H1 (cell line): ENCODE measurements around the gene TCAIM. TPM values are rescaled to one million over a fixed set of nuclear protein-coding genes. Genes with fewer than 3 reads are reported as not detected.

Experiments used
- CTCF ChIA-PET: fragments of 300-600 bp; sonication (Branson Sonifier 250); formaldehyde crosslinking; loops from one replicate; lab custom pipeline; 2021; ENCODE audit not compliant: partially characterized antibody; lab: Charles Lee
- POLR2A ChIA-PET: fragments of 300-600 bp; sonication (Branson Sonifier 250); formaldehyde crosslinking; loops from one replicate; lab custom pipeline; 2021; ENCODE audit warnings: inconsistent platforms; ENCODE audit not compliant: partially characterized antibody; lab: Charles Lee
- DNase-seq, 2 experiments: peaks; one replicate each; pipeline versions ENCODE4 v3.0.0 to v3.0.0-alpha.2; 2010 to 2022; ENCODE audit warnings: low spot score in 2 of 2, low read depth in 1 of 2, mixed read lengths in 1 of 2
- FAIRE-seq: peaks from 2 replicates; lab custom pipeline; 2011; peaks lifted over from hg19 to GRCh38; lab: Jason Lieb, UNC
- H2AFZ ChIP-seq: 2 replicates; pipeline ENCODE4 v1.8.1; 2012; ENCODE audit warnings: low read length, inconsistent platforms
- H2AK5ac ChIP-seq: 2 replicates; pipeline ENCODE4 v1.6.1; 2013; ENCODE audit warnings: low read depth, low read length
- H2BK120ac ChIP-seq: replicated peaks from 2 replicates; pipeline ENCODE3; 2013; ENCODE audit warnings: low read depth, low read length, inconsistent platforms
- H2BK12ac ChIP-seq: 2 replicates; pipeline ENCODE4 v1.6.1; 2013; ENCODE audit warnings: low read depth, low read length
- H2BK15ac ChIP-seq: 2 replicates; pipeline ENCODE4 v1.6.1; 2013; ENCODE audit warnings: low read length
- H2BK20ac ChIP-seq: 2 replicates; pipeline ENCODE4 v1.6.1; 2013; ENCODE audit warnings: low read length
- H2BK5ac ChIP-seq: 2 replicates; pipeline ENCODE4 v1.6.1; 2013; ENCODE audit warnings: low read depth, low read length
- H3K14ac ChIP-seq: 2 replicates; pipeline ENCODE4 v1.6.1; 2013; ENCODE audit warnings: inconsistent platforms; ENCODE audit not compliant: insufficient read length
- H3K18ac ChIP-seq: 2 replicates; pipeline ENCODE4 v1.6.1; 2013; ENCODE audit warnings: low read length; ENCODE audit errors: extremely low read depth
- H3K23ac ChIP-seq: 2 replicates; pipeline ENCODE4 v1.6.1; 2013; ENCODE audit warnings: inconsistent platforms; ENCODE audit not compliant: insufficient read length
- H3K23me2 ChIP-seq: 2 replicates; pipeline ENCODE4 v1.6.1; 2013; ENCODE audit warnings: low read depth, low read length
- H3K27ac ChIP-seq: 2 replicates; pipeline ENCODE4 v1.6.1; 2011; ENCODE audit warnings: low read depth, low read length, inconsistent platforms
- H3K27me3 ChIP-seq, 4 experiments: replicated peaks in 1 of 4; 1 replicate in 1 of 4; 2 replicates in 3 of 4; pipeline versions ENCODE4 v1.6.1 to v1.8.1; 2011 to 2013; ENCODE audit warnings: low read length in 3 of 4, mild to moderate bottlenecking in 3 of 4, inconsistent platforms in 2 of 4, mixed read lengths in 2 of 4, moderate library complexity in 1 of 4; ENCODE audit not compliant: control insufficient read depth in 3 of 4, insufficient read depth in 3 of 4; ENCODE audit errors: extremely low read depth in 1 of 4
- H3K36me3 ChIP-seq, 4 experiments: 2 replicates each; pipeline versions ENCODE4 v1.6.1 to v1.8.1; 2011 to 2013; ENCODE audit warnings: mild to moderate bottlenecking in 4 of 4, low read length in 3 of 4, moderate library complexity in 2 of 4, control low read depth in 1 of 4, inconsistent platforms in 1 of 4; ENCODE audit not compliant: insufficient read depth in 4 of 4, control insufficient read depth in 2 of 4
- H3K4ac ChIP-seq: replicated peaks from 2 replicates; pipeline ENCODE3; 2013; ENCODE audit warnings: low read length, low read depth, mixed read lengths, inconsistent platforms; ENCODE audit not compliant: insufficient read length
- H3K4me1 ChIP-seq, 4 experiments: replicated peaks in 1 of 4; 1 replicate in 1 of 4; 2 replicates in 3 of 4; pipeline versions ENCODE4 v1.6.1 to v1.8.1; 2011 to 2013; ENCODE audit warnings: low read length in 3 of 4, inconsistent platforms in 2 of 4, mixed read lengths in 1 of 4; ENCODE audit not compliant: insufficient read depth in 4 of 4, control insufficient read depth in 3 of 4
- H3K4me2 ChIP-seq, 2 experiments: 2 replicates each; pipeline versions ENCODE4 v1.6.1 to v1.8.1; 2011 to 2013; ENCODE audit warnings: low read depth in 2 of 2, low read length in 2 of 2, control low read depth in 1 of 2, inconsistent platforms in 1 of 2, mild to moderate bottlenecking in 1 of 2; ENCODE audit not compliant: insufficient read depth in 1 of 2
- H3K4me3 ChIP-seq, 4 experiments: fragments of 200-600, 300-600 bp in 1 of 4; sonication (generic), shearing (Covaris generic), sonication (Bioruptor Twin) in 1 of 4; 2 replicates each; pipeline versions ENCODE4 v1.5.1 to v1.8.1; 2011 to 2016; ENCODE audit warnings: low read length in 4 of 4, low read depth in 3 of 4, control low read depth in 2 of 4, inconsistent platforms in 2 of 4, mild to moderate bottlenecking in 2 of 4, mixed read lengths in 1 of 4, moderate library complexity in 1 of 4; ENCODE audit not compliant: insufficient read depth in 2 of 4; ENCODE audit errors: extremely low read depth in 1 of 4
- H3K56ac ChIP-seq: replicated peaks from 2 replicates; pipeline ENCODE3; 2013; ENCODE audit warnings: low read depth, mild to moderate bottlenecking, mixed read lengths, low read length, inconsistent platforms; ENCODE audit not compliant: insufficient read length
- H3K79me1 ChIP-seq: 2 replicates; pipeline ENCODE4 v1.6.1; 2013; ENCODE audit warnings: low read depth, low read length, control low read depth
- H3K79me2 ChIP-seq, 2 experiments: 2 replicates each; pipeline versions ENCODE4 v1.6.1 to v1.8.1; 2012 to 2013; ENCODE audit warnings: low read length in 2 of 2, mild to moderate bottlenecking in 2 of 2, inconsistent platforms in 1 of 2; ENCODE audit not compliant: insufficient read depth in 2 of 2, control insufficient read depth in 1 of 2
- H3K9ac ChIP-seq, 4 experiments: replicated peaks in 1 of 4; 1 replicate in 1 of 4; 2 replicates in 3 of 4; pipeline versions ENCODE4 v1.6.1 to v1.8.1; 2011 to 2013; ENCODE audit warnings: low read depth in 3 of 4, low read length in 3 of 4, control low read depth in 2 of 4, mild to moderate bottlenecking in 2 of 4, moderate library complexity in 2 of 4, inconsistent platforms in 1 of 4; ENCODE audit errors: extremely low read depth in 1 of 4
- H3K9me3 ChIP-seq, 2 experiments: 2 replicates each; pipeline versions ENCODE4 v1.6.1 to v1.8.1; 2012 to 2013; ENCODE audit warnings: mild to moderate bottlenecking in 2 of 2, moderate library complexity in 2 of 2, control low read depth in 1 of 2, inconsistent platforms in 1 of 2, low read depth in 1 of 2, low read length in 1 of 2, mixed read lengths in 1 of 2; ENCODE audit not compliant: insufficient read depth in 2 of 2
- H4K20me1 ChIP-seq, 2 experiments: replicated peaks in 1 of 2; 2 replicates each; pipeline versions ENCODE3 to v1.8.1; 2011 to 2013; ENCODE audit warnings: inconsistent platforms in 2 of 2, low read length in 2 of 2, mild to moderate bottlenecking in 1 of 2; ENCODE audit not compliant: insufficient read depth in 2 of 2, control insufficient read depth in 1 of 2
- H4K5ac ChIP-seq: 2 replicates; pipeline ENCODE4 v1.6.1; 2013; ENCODE audit warnings: low read length, low read depth, mixed read lengths, inconsistent platforms; ENCODE audit not compliant: insufficient read length
- H4K8ac ChIP-seq: 2 replicates; pipeline ENCODE4 v1.8.0; 2013; ENCODE audit warnings: mild to moderate bottlenecking, moderate library complexity, low read length, inconsistent platforms; ENCODE audit not compliant: insufficient read depth; ENCODE audit errors: extremely low read depth
- H4K91ac ChIP-seq: replicated peaks from 2 replicates; pipeline ENCODE3; 2013; ENCODE audit warnings: low read length, mixed read lengths, inconsistent platforms; ENCODE audit not compliant: insufficient read length
- CTBP2 ChIP-seq: IDR thresholded peaks from 2 replicates; pipeline ENCODE4 v1.7.0; 2011; ENCODE audit warnings: borderline replicate concordance, mild to moderate bottlenecking, moderate library complexity, mixed read lengths, low read length; ENCODE audit not compliant: insufficient read depth, insufficient read length
- EZH2 ChIP-seq: fragments of 200-600 bp; sonication (generic); IDR thresholded peaks from 2 replicates; pipeline ENCODE4 v1.7.1; 2012; ENCODE audit warnings: low read depth, mild to moderate bottlenecking, moderate library complexity, low read length, inconsistent platforms; ENCODE audit not compliant: severe bottlenecking
- KDM1A ChIP-seq: fragments of 200-600, 300-600 bp; sonication (generic); IDR thresholded peaks from 2 replicates; pipeline ENCODE4 v1.7.1; 2016; ENCODE audit warnings: mild to moderate bottlenecking, low read length, borderline replicate concordance
- SP2 ChIP-seq: IDR thresholded peaks from 2 replicates; pipeline ENCODE4 v1.6.1; 2012; ENCODE audit warnings: mild to moderate bottlenecking, low read length, inconsistent platforms
- WGBS, 2 experiments: shearing (Covaris generic) in 1 of 2; methylation state at CpG; one replicate each; pipeline versions ENCODE4 v1.1.6 to v1.1.7; 2013 to 2015; ENCODE audit warnings: low lambda C conversion rate in 2 of 2, mixed read lengths in 2 of 2, inconsistent platforms in 1 of 2, low coverage in 1 of 2, missing lambda C conversion rate in 1 of 2; ENCODE audit not compliant: insufficient replicate concordance in 2 of 2, insufficient coverage in 1 of 2, insufficient read length in 1 of 2; ENCODE audit errors: extremely low coverage in 1 of 2, missing lambda C conversion rate in 1 of 2; 5-methylcytosine and 5-hydroxymethylcytosine counted together
- polyA plus RNA-seq, 7 experiments: library from polyadenylated mRNA; depleted of rRNA in 3 of 7; stranded (reverse) in 5 of 7; unstranded in 2 of 7; fragments of >200 nt in 5 of 7; fragments of 200-250 nt in 2 of 7; gene quantifications; 1 replicate in 5 of 7; 2 replicates in 1 of 7; 4 replicates in 1 of 7; pipeline versions ENCODE4 v1.2.1 to v1.2.3, GENCODE V29; 2011 to 2013; ENCODE audit warnings: missing spikeins in 2 of 7, mixed read lengths in 2 of 7
- total RNA-seq: library from RNA; stranded (reverse); fragmentation: NEBNext Ultra II Directional; extraction: Animal tissue kit (Norgen Biotek cat#: 25700); gene quantifications from 2 replicates; pipeline ENCODE4 v1.2.1, GENCODE V29; 2021

Gene TCAIM
- total and polyA plus RNA-seq, 2 of the 8 experiments (the other 6 are each of a cell fraction or from before 2014, with no cell fraction given), result 6.9 to 22.1 TPM

DNA sequence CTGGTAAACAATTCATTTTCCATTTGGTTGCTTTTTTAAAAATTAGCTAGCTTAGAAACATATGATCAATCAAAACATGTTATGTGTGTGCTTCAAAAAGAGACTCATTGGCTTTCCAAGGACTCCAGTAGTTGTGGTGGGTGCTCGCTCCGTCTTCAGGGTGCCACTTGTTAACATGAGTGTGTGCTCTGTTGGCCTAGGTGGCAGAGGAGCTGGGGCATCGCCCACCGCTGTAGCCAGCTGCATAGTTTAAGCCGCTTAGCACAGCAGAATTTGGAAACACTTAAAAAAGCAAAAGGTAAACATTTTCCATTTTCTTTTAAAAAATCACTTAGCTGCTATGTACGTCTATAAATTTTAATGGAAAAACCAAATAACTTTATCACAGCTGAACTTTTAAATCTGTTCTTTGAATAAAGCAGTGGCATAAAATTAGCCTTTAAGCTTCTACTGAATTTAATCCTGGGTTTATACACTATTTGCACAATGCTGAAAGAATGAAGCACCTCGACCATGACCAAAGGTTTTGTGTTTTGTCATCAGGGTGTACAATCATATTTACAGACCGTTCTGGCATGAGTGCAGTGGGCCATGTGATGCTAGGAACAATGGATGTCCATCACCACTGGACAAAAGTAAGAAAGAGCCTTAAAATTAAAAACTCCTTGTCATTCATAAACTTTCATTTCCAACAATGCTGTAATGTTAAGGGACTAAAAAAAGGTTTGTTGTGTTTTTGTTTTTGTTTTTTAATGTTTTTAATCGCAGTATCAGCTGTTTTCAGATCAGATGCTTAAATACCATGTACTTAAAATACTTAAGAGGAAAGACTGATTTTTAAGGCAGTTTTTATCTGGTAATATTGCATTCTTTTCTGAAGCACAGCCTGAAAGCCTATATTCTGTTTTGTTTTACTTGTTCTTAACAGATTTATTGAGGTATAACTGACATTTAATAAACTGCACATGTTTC, 57.9 kb downstream of the TCAIM start:
- Histone ChIP-seq H2AFZ (no peak overlapping the region), H3K56ac (no peak overlapping the region), H3K4ac (no peak overlapping the region), H3K79me1 (no peaks in the 10 kb centered on the region), H3K14ac (no peak overlapping the region), H3K27ac (no peak overlapping the region), H3K4me3 (no peak overlapping the region), H2BK20ac (no peak overlapping the region), H3K9me3 (no peaks in the 10 kb centered on the region), H4K91ac (no peak overlapping the region), H4K8ac (no peak overlapping the region), H3K36me3 (no peaks in the 10 kb centered on the region; a peak in 1 of 8 replicates), H2BK5ac (no peak overlapping the region), H4K5ac (no peak overlapping the region), H3K23me2 (no peaks in the 10 kb centered on the region), H2AK5ac (no peak overlapping the region), H3K79me2 (no peaks in the 10 kb centered on the region), H4K20me1 (peaks cover 0 to 2% of the 10 kb centered on the region in 2 experiments), H2BK120ac (no peak overlapping the region), H3K18ac (no peak overlapping the region), H3K9ac (no peak overlapping the region), H3K23ac (no peak overlapping the region), H2BK15ac (no peak overlapping the region), H3K27me3 (no peaks in the 10 kb centered on the region), H3K4me2 (no peak overlapping the region), H2BK12ac (no peak overlapping the region), H3K4me1 (no peaks in the 10 kb centered on the region)
- WGBS, 2 experiments, result 94% methylated on average over 9 of the region's 9 CpGs; no CpG with 5 or more reads in 1 of the 2 experiments
- ChIA-PET CTCF (no interaction called here), POLR2A (no interaction called here)
- DNase-seq, result no peak
- no peak for FAIRE-seq
- TF ChIP-seq SP2 (no peak), EZH2 (no peak), KDM1A (no peak), CTBP2 (no peak)
